ENCODE measurements around the gene IREB2.

DNA sequence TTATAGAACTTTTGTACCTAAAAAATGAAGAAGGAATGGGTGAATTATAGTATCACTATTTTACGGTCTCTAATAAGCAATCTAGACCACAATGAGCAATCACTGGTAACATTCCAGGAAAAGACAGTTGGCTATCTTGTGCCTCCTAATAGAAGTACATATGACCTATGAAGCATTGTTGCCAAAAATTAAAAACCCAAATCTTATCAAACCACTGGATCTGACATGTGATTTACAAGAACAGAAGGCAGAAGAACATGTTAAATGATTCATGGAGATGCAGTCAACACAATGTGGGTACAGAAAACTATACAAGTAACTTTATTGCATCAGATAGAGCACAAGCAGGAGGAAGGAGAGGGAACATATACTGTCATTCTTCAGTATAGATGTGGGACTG lies 54.9 kb downstream of the IREB2 start:
- TF ChIP-seq, protein P1, sequence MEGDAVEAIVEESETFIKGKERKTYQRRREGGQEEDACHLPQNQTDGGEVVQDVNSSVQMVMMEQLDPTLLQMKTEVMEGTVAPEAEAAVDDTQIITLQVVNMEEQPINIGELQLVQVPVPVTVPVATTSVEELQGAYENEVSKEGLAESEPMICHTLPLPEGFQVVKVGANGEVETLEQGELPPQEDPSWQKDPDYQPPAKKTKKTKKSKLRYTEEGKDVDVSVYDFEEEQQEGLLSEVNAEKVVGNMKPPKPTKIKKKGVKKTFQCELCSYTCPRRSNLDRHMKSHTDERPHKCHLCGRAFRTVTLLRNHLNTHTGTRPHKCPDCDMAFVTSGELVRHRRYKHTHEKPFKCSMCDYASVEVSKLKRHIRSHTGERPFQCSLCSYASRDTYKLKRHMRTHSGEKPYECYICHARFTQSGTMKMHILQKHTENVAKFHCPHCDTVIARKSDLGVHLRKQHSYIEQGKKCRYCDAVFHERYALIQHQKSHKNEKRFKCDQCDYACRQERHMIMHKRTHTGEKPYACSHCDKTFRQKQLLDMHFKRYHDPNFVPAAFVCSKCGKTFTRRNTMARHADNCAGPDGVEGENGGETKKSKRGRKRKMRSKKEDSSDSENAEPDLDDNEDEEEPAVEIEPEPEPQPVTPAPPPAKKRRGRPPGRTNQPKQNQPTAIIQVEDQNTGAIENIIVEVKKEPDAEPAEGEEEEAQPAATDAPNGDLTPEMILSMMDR (IDR thresholded peaks at IDR 0.05), result no peak
- TF ChIP-seq POLR2A (IDR thresholded peaks at IDR 0.05), result no peak
